ENCODE results near the gene CRACDL.
A peak's percentile ranks its signal among the peaks of the same experiment; 100 is the strongest.

CRACDL gene

DNA sequence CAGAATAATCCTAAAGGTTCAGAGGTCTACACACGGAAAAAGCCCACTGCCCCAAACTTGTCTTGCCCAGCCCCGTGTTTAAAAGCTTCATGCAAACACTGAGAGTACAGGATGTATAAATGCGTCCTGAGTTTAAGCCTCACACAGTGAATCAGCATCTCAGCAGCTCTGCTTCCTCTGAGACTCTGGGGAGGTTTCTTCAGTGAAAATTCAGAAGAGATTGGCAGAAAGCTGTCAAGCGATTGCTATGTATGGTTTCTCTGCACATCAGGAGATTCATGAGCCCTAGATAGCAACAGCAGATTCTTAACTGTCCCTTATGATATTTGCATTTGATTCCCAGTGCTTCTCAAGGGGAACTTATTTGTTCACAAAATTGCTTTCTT is 27.1 kb downstream of the CRACDL start:
- DNase-seq (ENCODE audit: low read depth in 1 of 2, low spot score in 1 of 2), result peak in 1 of 2 experiments; percentile 49
- Histone ChIP-seq H3K4me3 (replicated peaks; ENCODE audit: insufficient read depth, low read length) (no peak overlapping the region), H3K27me3 (ENCODE audit: insufficient read depth, poor library complexity, severe bottlenecking) (no peaks in the 10 kb centered on the region), H3K27ac (replicated peaks) (peak overlapping the region; percentile 74)
- TF ChIP-seq POLR2AphosphoS5 (IDR thresholded peaks at IDR 0.05; ENCODE audit: low read depth) (no peak), GABPA (IDR thresholded peaks at IDR 0.05; ENCODE audit: low read depth) (no peak), SPI1 (IDR thresholded peaks at IDR 0.05; ENCODE audit: borderline replicate concordance, low read depth) (no peak), REST (IDR thresholded peaks at IDR 0.05; ENCODE audit: insufficient replicate concordance, low read depth) (no peak)
- TF ChIP-seq, protein P1, sequence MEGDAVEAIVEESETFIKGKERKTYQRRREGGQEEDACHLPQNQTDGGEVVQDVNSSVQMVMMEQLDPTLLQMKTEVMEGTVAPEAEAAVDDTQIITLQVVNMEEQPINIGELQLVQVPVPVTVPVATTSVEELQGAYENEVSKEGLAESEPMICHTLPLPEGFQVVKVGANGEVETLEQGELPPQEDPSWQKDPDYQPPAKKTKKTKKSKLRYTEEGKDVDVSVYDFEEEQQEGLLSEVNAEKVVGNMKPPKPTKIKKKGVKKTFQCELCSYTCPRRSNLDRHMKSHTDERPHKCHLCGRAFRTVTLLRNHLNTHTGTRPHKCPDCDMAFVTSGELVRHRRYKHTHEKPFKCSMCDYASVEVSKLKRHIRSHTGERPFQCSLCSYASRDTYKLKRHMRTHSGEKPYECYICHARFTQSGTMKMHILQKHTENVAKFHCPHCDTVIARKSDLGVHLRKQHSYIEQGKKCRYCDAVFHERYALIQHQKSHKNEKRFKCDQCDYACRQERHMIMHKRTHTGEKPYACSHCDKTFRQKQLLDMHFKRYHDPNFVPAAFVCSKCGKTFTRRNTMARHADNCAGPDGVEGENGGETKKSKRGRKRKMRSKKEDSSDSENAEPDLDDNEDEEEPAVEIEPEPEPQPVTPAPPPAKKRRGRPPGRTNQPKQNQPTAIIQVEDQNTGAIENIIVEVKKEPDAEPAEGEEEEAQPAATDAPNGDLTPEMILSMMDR (IDR thresholded peaks at IDR 0.05; ENCODE audit: insufficient read depth, low read length), result no peak

GRCh38 chr2:98907966-98908905 is 27.8 kb downstream of the CRACDL start:
- Histone ChIP-seq H3K27ac (replicated peaks) (peak overlapping the region; percentile 74), H3K4me3 (replicated peaks; ENCODE audit: insufficient read depth, low read length) (no peak overlapping the region), H3K27me3 (ENCODE audit: insufficient read depth, poor library complexity, severe bottlenecking) (no peaks in the 10 kb centered on the region)
- TF ChIP-seq GABPA (IDR thresholded peaks at IDR 0.05; ENCODE audit: low read depth), result no peak
- TF ChIP-seq POLR2AphosphoS5 (IDR thresholded peaks at IDR 0.05; ENCODE audit: low read depth), result no peak
- TF ChIP-seq, protein P1 (IDR thresholded peaks at IDR 0.05; ENCODE audit: insufficient read depth, low read length), result no peak
- no peak for TF ChIP-seq REST (IDR thresholded peaks at IDR 0.05; ENCODE audit: insufficient replicate concordance, low read depth)
- TF ChIP-seq SPI1 (IDR thresholded peaks at IDR 0.05; ENCODE audit: borderline replicate concordance, low read depth), result no peak
- no peak for DNase-seq (ENCODE audit: low read depth in 1 of 2, low spot score in 1 of 2)

DNA sequence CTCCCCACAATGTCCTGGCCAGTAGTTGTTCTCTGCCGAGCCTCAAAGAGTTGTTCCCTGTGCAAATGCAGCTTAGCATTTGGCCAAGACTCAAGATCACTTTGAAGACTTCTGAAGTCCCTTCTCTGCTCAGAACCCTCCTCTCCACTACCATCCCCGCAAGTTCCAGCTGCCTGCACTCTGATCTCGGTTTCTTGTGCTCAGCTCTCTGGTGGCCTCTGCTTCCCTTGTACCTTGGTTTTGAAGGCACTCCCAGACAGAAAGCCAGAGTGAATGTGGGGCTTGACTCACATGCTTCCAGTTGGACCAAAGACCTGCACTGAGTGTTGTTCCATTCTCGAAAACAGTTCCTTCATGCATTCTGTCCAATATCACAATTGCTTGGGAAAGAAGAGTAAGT is 28.6 kb downstream of the CRACDL start:
- no peak overlapping the region for H3K4me3 ChIP-seq (replicated peaks; ENCODE audit: insufficient read depth, low read length)
- no peak for DNase-seq (ENCODE audit: low read depth in 1 of 2, low spot score in 1 of 2)
- no peaks in the 10 kb centered on the region for H3K27me3 ChIP-seq (ENCODE audit: insufficient read depth, poor library complexity, severe bottlenecking)
- H3K27ac ChIP-seq (replicated peaks), result no peak overlapping the region
- TF ChIP-seq, protein P1 (IDR thresholded peaks at IDR 0.05; ENCODE audit: insufficient read depth, low read length), result no peak
- TF ChIP-seq GABPA (IDR thresholded peaks at IDR 0.05; ENCODE audit: low read depth), result no peak
- TF ChIP-seq SPI1 (IDR thresholded peaks at IDR 0.05; ENCODE audit: borderline replicate concordance, low read depth), result no peak
- TF ChIP-seq POLR2AphosphoS5 (IDR thresholded peaks at IDR 0.05; ENCODE audit: low read depth), result no peak
- TF ChIP-seq REST (IDR thresholded peaks at IDR 0.05; ENCODE audit: insufficient replicate concordance, low read depth), result no peak
